H1 (cell line): ENCODE results near the gene POLR3GL. TPM values are rescaled to one million over a fixed set of nuclear protein-coding genes. Genes with fewer than 3 reads are reported as not detected.

ENCODE experiments used
- CTCF ChIA-PET: fragments of 300-600 bp; sonication (Branson Sonifier 250); formaldehyde crosslinking; loops from one replicate; lab custom pipeline; 2021; ENCODE audit not compliant: partially characterized antibody; lab: Charles Lee
- POLR2A ChIA-PET: fragments of 300-600 bp; sonication (Branson Sonifier 250); formaldehyde crosslinking; loops from one replicate; lab custom pipeline; 2021; ENCODE audit warnings: inconsistent platforms; ENCODE audit not compliant: partially characterized antibody; lab: Charles Lee
- DNase-seq, 2 experiments: peaks; one replicate each; pipeline versions ENCODE4 v3.0.0 to v3.0.0-alpha.2; 2010 to 2022; ENCODE audit warnings: low spot score in 2 of 2, low read depth in 1 of 2, mixed read lengths in 1 of 2
- FAIRE-seq: peaks from 2 replicates; lab custom pipeline; 2011; peaks lifted over from hg19 to GRCh38; lab: Jason Lieb, UNC
- H2AFZ ChIP-seq: 2 replicates; pipeline ENCODE4 v1.8.1; 2012; ENCODE audit warnings: low read length, inconsistent platforms
- H2AK5ac ChIP-seq: 2 replicates; pipeline ENCODE4 v1.6.1; 2013; ENCODE audit warnings: low read depth, low read length
- H2BK120ac ChIP-seq: replicated peaks from 2 replicates; pipeline ENCODE3; 2013; ENCODE audit warnings: low read depth, low read length, inconsistent platforms
- H2BK12ac ChIP-seq: 2 replicates; pipeline ENCODE4 v1.6.1; 2013; ENCODE audit warnings: low read depth, low read length
- H2BK15ac ChIP-seq: 2 replicates; pipeline ENCODE4 v1.6.1; 2013; ENCODE audit warnings: low read length
- H2BK20ac ChIP-seq: 2 replicates; pipeline ENCODE4 v1.6.1; 2013; ENCODE audit warnings: low read length
- H2BK5ac ChIP-seq: 2 replicates; pipeline ENCODE4 v1.6.1; 2013; ENCODE audit warnings: low read depth, low read length
- H3K14ac ChIP-seq: 2 replicates; pipeline ENCODE4 v1.6.1; 2013; ENCODE audit warnings: inconsistent platforms; ENCODE audit not compliant: insufficient read length
- H3K18ac ChIP-seq: 2 replicates; pipeline ENCODE4 v1.6.1; 2013; ENCODE audit warnings: low read length; ENCODE audit errors: extremely low read depth
- H3K23ac ChIP-seq: 2 replicates; pipeline ENCODE4 v1.6.1; 2013; ENCODE audit warnings: inconsistent platforms; ENCODE audit not compliant: insufficient read length
- H3K23me2 ChIP-seq: 2 replicates; pipeline ENCODE4 v1.6.1; 2013; ENCODE audit warnings: low read depth, low read length
- H3K27ac ChIP-seq: 2 replicates; pipeline ENCODE4 v1.6.1; 2011; ENCODE audit warnings: low read depth, low read length, inconsistent platforms
- H3K27me3 ChIP-seq, 4 experiments: replicated peaks in 1 of 4; 1 replicate in 1 of 4; 2 replicates in 3 of 4; pipeline versions ENCODE4 v1.6.1 to v1.8.1; 2011 to 2013; ENCODE audit warnings: low read length in 3 of 4, mild to moderate bottlenecking in 3 of 4, inconsistent platforms in 2 of 4, mixed read lengths in 2 of 4, moderate library complexity in 1 of 4; ENCODE audit not compliant: control insufficient read depth in 3 of 4, insufficient read depth in 3 of 4; ENCODE audit errors: extremely low read depth in 1 of 4
- H3K36me3 ChIP-seq, 4 experiments: 2 replicates each; pipeline versions ENCODE4 v1.6.1 to v1.8.1; 2011 to 2013; ENCODE audit warnings: mild to moderate bottlenecking in 4 of 4, low read length in 3 of 4, moderate library complexity in 2 of 4, control low read depth in 1 of 4, inconsistent platforms in 1 of 4; ENCODE audit not compliant: insufficient read depth in 4 of 4, control insufficient read depth in 2 of 4
- H3K4ac ChIP-seq: replicated peaks from 2 replicates; pipeline ENCODE3; 2013; ENCODE audit warnings: low read length, low read depth, mixed read lengths, inconsistent platforms; ENCODE audit not compliant: insufficient read length
- H3K4me1 ChIP-seq, 4 experiments: replicated peaks in 1 of 4; 1 replicate in 1 of 4; 2 replicates in 3 of 4; pipeline versions ENCODE4 v1.6.1 to v1.8.1; 2011 to 2013; ENCODE audit warnings: low read length in 3 of 4, inconsistent platforms in 2 of 4, mixed read lengths in 1 of 4; ENCODE audit not compliant: insufficient read depth in 4 of 4, control insufficient read depth in 3 of 4
- H3K4me2 ChIP-seq, 2 experiments: 2 replicates each; pipeline versions ENCODE4 v1.6.1 to v1.8.1; 2011 to 2013; ENCODE audit warnings: low read depth in 2 of 2, low read length in 2 of 2, control low read depth in 1 of 2, inconsistent platforms in 1 of 2, mild to moderate bottlenecking in 1 of 2; ENCODE audit not compliant: insufficient read depth in 1 of 2
- H3K4me3 ChIP-seq, 4 experiments: fragments of 200-600, 300-600 bp in 1 of 4; sonication (generic), shearing (Covaris generic), sonication (Bioruptor Twin) in 1 of 4; 2 replicates each; pipeline versions ENCODE4 v1.5.1 to v1.8.1; 2011 to 2016; ENCODE audit warnings: low read length in 4 of 4, low read depth in 3 of 4, control low read depth in 2 of 4, inconsistent platforms in 2 of 4, mild to moderate bottlenecking in 2 of 4, mixed read lengths in 1 of 4, moderate library complexity in 1 of 4; ENCODE audit not compliant: insufficient read depth in 2 of 4; ENCODE audit errors: extremely low read depth in 1 of 4
- H3K56ac ChIP-seq: replicated peaks from 2 replicates; pipeline ENCODE3; 2013; ENCODE audit warnings: low read depth, mild to moderate bottlenecking, mixed read lengths, low read length, inconsistent platforms; ENCODE audit not compliant: insufficient read length
- H3K79me1 ChIP-seq: 2 replicates; pipeline ENCODE4 v1.6.1; 2013; ENCODE audit warnings: low read depth, low read length, control low read depth
- H3K79me2 ChIP-seq, 2 experiments: 2 replicates each; pipeline versions ENCODE4 v1.6.1 to v1.8.1; 2012 to 2013; ENCODE audit warnings: low read length in 2 of 2, mild to moderate bottlenecking in 2 of 2, inconsistent platforms in 1 of 2; ENCODE audit not compliant: insufficient read depth in 2 of 2, control insufficient read depth in 1 of 2
- H3K9ac ChIP-seq, 4 experiments: replicated peaks in 1 of 4; 1 replicate in 1 of 4; 2 replicates in 3 of 4; pipeline versions ENCODE4 v1.6.1 to v1.8.1; 2011 to 2013; ENCODE audit warnings: low read depth in 3 of 4, low read length in 3 of 4, control low read depth in 2 of 4, mild to moderate bottlenecking in 2 of 4, moderate library complexity in 2 of 4, inconsistent platforms in 1 of 4; ENCODE audit errors: extremely low read depth in 1 of 4
- H3K9me3 ChIP-seq, 2 experiments: 2 replicates each; pipeline versions ENCODE4 v1.6.1 to v1.8.1; 2012 to 2013; ENCODE audit warnings: mild to moderate bottlenecking in 2 of 2, moderate library complexity in 2 of 2, control low read depth in 1 of 2, inconsistent platforms in 1 of 2, low read depth in 1 of 2, low read length in 1 of 2, mixed read lengths in 1 of 2; ENCODE audit not compliant: insufficient read depth in 2 of 2
- H4K20me1 ChIP-seq, 2 experiments: replicated peaks in 1 of 2; 2 replicates each; pipeline versions ENCODE3 to v1.8.1; 2011 to 2013; ENCODE audit warnings: inconsistent platforms in 2 of 2, low read length in 2 of 2, mild to moderate bottlenecking in 1 of 2; ENCODE audit not compliant: insufficient read depth in 2 of 2, control insufficient read depth in 1 of 2
- H4K5ac ChIP-seq: 2 replicates; pipeline ENCODE4 v1.6.1; 2013; ENCODE audit warnings: low read length, low read depth, mixed read lengths, inconsistent platforms; ENCODE audit not compliant: insufficient read length
- H4K8ac ChIP-seq: 2 replicates; pipeline ENCODE4 v1.8.0; 2013; ENCODE audit warnings: mild to moderate bottlenecking, moderate library complexity, low read length, inconsistent platforms; ENCODE audit not compliant: insufficient read depth; ENCODE audit errors: extremely low read depth
- H4K91ac ChIP-seq: replicated peaks from 2 replicates; pipeline ENCODE3; 2013; ENCODE audit warnings: low read length, mixed read lengths, inconsistent platforms; ENCODE audit not compliant: insufficient read length
- ATF2 ChIP-seq: IDR thresholded peaks from 2 replicates; pipeline ENCODE4 v1.6.1; 2012; ENCODE audit warnings: low read length, inconsistent platforms
- CBX5 ChIP-seq: fragments of 300-800, 300-1000 bp; sonication (generic); IDR thresholded peaks from 2 replicates; pipeline ENCODE4 v1.7.1; 2016; ENCODE audit warnings: antibody characterized with exemption, low read length, low read depth
- CHD1 ChIP-seq: IDR thresholded peaks from 2 replicates; pipeline ENCODE4 v1.6.1; 2012; ENCODE audit warnings: low read depth, low read length, improper control_type of control experiment
- EZH2 ChIP-seq: fragments of 200-600 bp; sonication (generic); IDR thresholded peaks from 2 replicates; pipeline ENCODE4 v1.7.1; 2012; ENCODE audit warnings: low read depth, mild to moderate bottlenecking, moderate library complexity, low read length, inconsistent platforms; ENCODE audit not compliant: severe bottlenecking
- KDM5A ChIP-seq: fragments of 200-600 bp; IDR thresholded peaks from 2 replicates; pipeline ENCODE4 v1.7.1; 2012; ENCODE audit warnings: mild to moderate bottlenecking, low read length, inconsistent platforms, mixed read lengths
- NRF1 ChIP-seq: IDR thresholded peaks from 2 replicates; pipeline ENCODE4 v1.6.1; 2011; ENCODE audit warnings: mild to moderate bottlenecking, low read depth, low read length, improper control_type of control experiment
- SAP30 ChIP-seq: fragments of 300-600 bp; sonication (generic); IDR thresholded peaks from 2 replicates; pipeline ENCODE4 v1.7.1; 2012; ENCODE audit warnings: low read length, moderate library complexity, mild to moderate bottlenecking, inconsistent platforms; ENCODE audit not compliant: insufficient read depth, insufficient replicate concordance
- SIN3A ChIP-seq, 2 experiments: IDR thresholded peaks in 1 of 2; conservative IDR thresholded peaks in 1 of 2; 2 replicates each; pipeline ENCODE4 v1.6.1; 2011 to 2012; ENCODE audit warnings: low read length in 2 of 2, improper control_type of control experiment in 1 of 2, low read depth in 1 of 2, mild to moderate bottlenecking in 1 of 2
- SIX5 ChIP-seq: IDR thresholded peaks from 2 replicates; pipeline ENCODE4 v1.6.1; 2011; ENCODE audit warnings: mild to moderate bottlenecking, low read depth, low read length
- SP2 ChIP-seq: IDR thresholded peaks from 2 replicates; pipeline ENCODE4 v1.6.1; 2012; ENCODE audit warnings: mild to moderate bottlenecking, low read length, inconsistent platforms
- ZNF274 ChIP-seq: IDR thresholded peaks from 2 replicates; pipeline ENCODE4 v1.7.0; 2012; ENCODE audit warnings: low read length, borderline replicate concordance; ENCODE audit errors: extremely low read depth
- WGBS, 2 experiments: shearing (Covaris generic) in 1 of 2; methylation state at CpG; one replicate each; pipeline versions ENCODE4 v1.1.6 to v1.1.7; 2013 to 2015; ENCODE audit warnings: low lambda C conversion rate in 2 of 2, mixed read lengths in 2 of 2, inconsistent platforms in 1 of 2, low coverage in 1 of 2, missing lambda C conversion rate in 1 of 2; ENCODE audit not compliant: insufficient replicate concordance in 2 of 2, insufficient coverage in 1 of 2, insufficient read length in 1 of 2; ENCODE audit errors: extremely low coverage in 1 of 2, missing lambda C conversion rate in 1 of 2; 5-methylcytosine and 5-hydroxymethylcytosine counted together
- polyA plus RNA-seq, 7 experiments: library from polyadenylated mRNA; depleted of rRNA in 3 of 7; stranded (reverse) in 5 of 7; unstranded in 2 of 7; fragments of >200 nt in 5 of 7; fragments of 200-250 nt in 2 of 7; gene quantifications; 1 replicate in 5 of 7; 2 replicates in 1 of 7; 4 replicates in 1 of 7; pipeline versions ENCODE4 v1.2.1 to v1.2.3, GENCODE V29; 2011 to 2013; ENCODE audit warnings: missing spikeins in 2 of 7, mixed read lengths in 2 of 7
- total RNA-seq: library from RNA; stranded (reverse); fragmentation: NEBNext Ultra II Directional; extraction: Animal tissue kit (Norgen Biotek cat#: 25700); gene quantifications from 2 replicates; pipeline ENCODE4 v1.2.1, GENCODE V29; 2021

The POLR3GL gene
- total and polyA plus RNA-seq, 2 of the 8 experiments (the other 6 are each of a cell fraction or from before 2014, with no cell fraction given) = 3.1 to 3.9 TPM

DNA sequence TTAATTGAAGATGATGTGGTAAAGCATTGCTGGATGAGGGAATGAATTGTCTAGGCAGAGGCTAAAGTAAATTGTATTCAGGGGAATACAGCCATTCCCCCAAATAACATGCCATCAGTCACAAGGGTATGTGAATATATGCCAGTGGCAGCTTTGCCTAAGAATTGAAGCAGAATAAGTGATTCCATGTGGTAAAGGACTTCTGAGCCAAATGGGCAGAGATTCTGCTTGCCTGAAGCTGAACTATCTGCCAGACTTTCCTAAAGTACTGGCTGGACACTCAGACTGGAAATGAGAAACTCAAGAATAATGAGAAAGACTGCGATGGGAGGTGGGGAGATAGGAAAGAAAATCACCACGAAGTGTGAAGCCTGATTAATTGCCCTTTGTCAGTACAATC is 9.1 kb upstream of the POLR3GL start:
- Histone ChIP-seq H3K79me1 (no peaks in the 10 kb centered on the region), H3K27me3 (peaks cover 5 to 47% (median 34%) of the 10 kb centered on the region in 4 experiments), H3K9ac (no peak overlapping the region), H4K91ac (no peak overlapping the region), H3K79me2 (no peaks in the 10 kb centered on the region), H3K23ac (no peak overlapping the region), H3K9me3 (no peaks in the 10 kb centered on the region), H3K27ac (no peak overlapping the region), H4K20me1 (peaks cover 0 to 2% of the 10 kb centered on the region in 2 experiments), H4K8ac (no peak overlapping the region), H2AFZ (no peak overlapping the region), H2BK120ac (no peak overlapping the region), H2BK15ac (no peak overlapping the region), H3K23me2 (peaks cover 6% of the 10 kb centered on the region), H4K5ac (no peak overlapping the region), H3K4ac (no peak overlapping the region), H3K4me1 (peaks cover 0 to 8% (median 0%) of the 10 kb centered on the region in 4 experiments; a peak in 3 of 7 replicates), H3K36me3 (no peaks in the 10 kb centered on the region), H2BK5ac (no peak overlapping the region), H3K18ac (no peak overlapping the region), H3K14ac (no peak overlapping the region), H2BK20ac (no peak overlapping the region), H3K4me3 (no peak overlapping the region), H2AK5ac (no peak overlapping the region), H3K4me2 (no peak overlapping the region), H2BK12ac (no peak overlapping the region), H3K56ac (no peak overlapping the region)
- FAIRE-seq = no peak
- POLR2A ChIA-PET = interaction anchor here (0.7 kb wide), 1 partner anchor 29 kb away, joined by 3 read pairs; no protein-coding TSS in a partner anchor
- no peak for TF ChIP-seq EZH2
- no peak for TF ChIP-seq ATF2
- no peak for TF ChIP-seq NRF1
- TF ChIP-seq KDM5A = no peak
- TF ChIP-seq CHD1 = no peak
- TF ChIP-seq SIN3A (conservative IDR thresholded peaks at IDR 0.05 in 1 of 2, IDR thresholded peaks at IDR 0.05 in 1 of 2; ENCODE audit: low read depth in 1 of 2, low read length in 2 of 2) = no peak
- no peak for TF ChIP-seq ZNF274
- no peak for TF ChIP-seq CBX5
- TF ChIP-seq SIX5 = no peak
- no peak for TF ChIP-seq SP2
- TF ChIP-seq SAP30 = no peak
- no peak for DNase-seq
- WGBS, 2 experiments = 69% methylated on average over 2 of the region's 2 CpGs; no CpG with 5 or more reads in 1 of the 2 experiments
- CTCF ChIA-PET = no interaction called here
